ENCODE measurements around the gene ZBTB44.

ZBTB44 gene

GRCh38 chr11:130215531-130216220, 99.0 kb downstream of the ZBTB44 start:
- no peak for DNase-seq (ENCODE audit: low read depth)

GRCh38 chr11:130214861-130215530, 99.7 kb downstream of the ZBTB44 start:
- no peak for DNase-seq (ENCODE audit: low read depth)

GRCh38 chr11:130213979-130214281, 100.8 kb downstream of the ZBTB44 start:
- no peak for DNase-seq (ENCODE audit: low read depth)

GRCh38 chr11:130213143-130213978, 101.4 kb downstream of the ZBTB44 start:
- no peak for DNase-seq (ENCODE audit: low read depth)

GRCh38 chr11:130212431-130212961, 102.2 kb downstream of the ZBTB44 start:
- no peak for DNase-seq (ENCODE audit: low read depth)

- no peak for DNase-seq (ENCODE audit: low read depth)
Measured at GRCh38 chr11:130211781-130212401, 102.8 kb downstream of the ZBTB44 start.

- DNase-seq (ENCODE audit: low read depth), result no peak
Measured at GRCh38 chr11:130211144-130211543, 103.6 kb downstream of the ZBTB44 start.

GRCh38 chr11:130209954-130210854, 104.5 kb downstream of the ZBTB44 start:
- DNase-seq (ENCODE audit: low read depth), result no peak

GRCh38 chr11:130209128-130209932, 105.4 kb downstream of the ZBTB44 start:
- DNase-seq (ENCODE audit: low read depth), result no peak

- DNase-seq (ENCODE audit: low read depth), result no peak
Measured at GRCh38 chr11:130208241-130209127, 106.2 kb downstream of the ZBTB44 start.

- no peak for DNase-seq (ENCODE audit: low read depth)
Measured at GRCh38 chr11:130206141-130206540, 108.6 kb downstream of the ZBTB44 start.

GRCh38 chr11:130204703-130205095, 110.0 kb downstream of the ZBTB44 start:
- no peak for DNase-seq (ENCODE audit: low read depth)

GRCh38 chr11:130203766-130204702, 110.7 kb downstream of the ZBTB44 start:
- no peak for DNase-seq (ENCODE audit: low read depth)

GRCh38 chr11:130202818-130203689, 111.7 kb downstream of the ZBTB44 start:
- no peak for DNase-seq (ENCODE audit: low read depth)

- DNase-seq (ENCODE audit: low read depth), result no peak
Measured at GRCh38 chr11:130202009-130202817, 112.5 kb downstream of the ZBTB44 start.

- DNase-seq (ENCODE audit: low read depth), result no peak
Measured at GRCh38 chr11:130201026-130201425, 113.7 kb downstream of the ZBTB44 start.
